Superior temporal gyrus (tissue), 1 donor: ENCODE measurements around the gene ADAMTS12.
"Not testable (repeated sequence)": the region's sequence is repeated elsewhere in the genome, so short reads cannot be mapped to it uniquely, and the experiment has no call there.

Source experiments
- DNase-seq: peaks from one replicate; pipeline ENCODE4 v3.0.0-alpha.2; 2016; ENCODE audit errors: extremely low spot score

Gene ADAMTS12

GRCh38 chr5:33891788-33892619 is at the start of gene ADAMTS12:
TSS of gene ADAMTS12 (minus strand) at chr5:33891990. CDS start at chr5:33891856, 134 bp downstream.
- no peak for DNase-seq

- no peak for DNase-seq
Measured at GRCh38 chr5:33941090-33941489, 49.3 kb upstream of the ADAMTS12 start.

- DNase-seq = peak; percentile 13
Measured at GRCh38 chr5:33939556-33940262, 47.9 kb upstream of the ADAMTS12 start.

- no peak for DNase-seq
Measured at GRCh38 chr5:33938881-33939280, 47.1 kb upstream of the ADAMTS12 start.

- DNase-seq = no peak
Measured at GRCh38 chr5:33938507-33938796, 46.7 kb upstream of the ADAMTS12 start.

GRCh38 chr5:33937707-33938506 is 46.1 kb upstream of the ADAMTS12 start:
- no peak for DNase-seq

- no peak for DNase-seq
Measured at GRCh38 chr5:33937017-33937706, 45.4 kb upstream of the ADAMTS12 start.

GRCh38 chr5:33936381-33937016 is 44.7 kb upstream of the ADAMTS12 start, which contains the start of gene RXFP3:
TSS of gene RXFP3 (plus strand) at chr5:33936386. CDS start at chr5:33936741, 355 bp downstream.
- DNase-seq = no peak

GRCh38 chr5:33936004-33936380 is 44.2 kb upstream of the ADAMTS12 start:
- no peak for DNase-seq

GRCh38 chr5:33934176-33934575 is 42.4 kb upstream of the ADAMTS12 start:
- DNase-seq = no peak

- DNase-seq = no peak
Measured at GRCh38 chr5:33933723-33934169, 42.0 kb upstream of the ADAMTS12 start.

- no peak for DNase-seq
Measured at GRCh38 chr5:33931136-33931535, 39.3 kb upstream of the ADAMTS12 start.

GRCh38 chr5:33929925-33930690 is 38.3 kb upstream of the ADAMTS12 start:
- no peak for DNase-seq

- no peak for DNase-seq
Measured at GRCh38 chr5:33928283-33928682, 36.5 kb upstream of the ADAMTS12 start.

GRCh38 chr5:33927685-33928084 is 35.9 kb upstream of the ADAMTS12 start:
- no peak for DNase-seq

GRCh38 chr5:33925278-33925677 is 33.5 kb upstream of the ADAMTS12 start:
- DNase-seq = no peak

- DNase-seq = no peak
Measured at GRCh38 chr5:33921002-33921401, 29.2 kb upstream of the ADAMTS12 start.

GRCh38 chr5:33914844-33915243 is 23.1 kb upstream of the ADAMTS12 start:
- DNase-seq = not testable (repeated sequence)

GRCh38 chr5:33906248-33906647 is 14.5 kb upstream of the ADAMTS12 start:
- not testable (repeated sequence) for DNase-seq

GRCh38 chr5:33905381-33905780 is 13.6 kb upstream of the ADAMTS12 start:
- no peak for DNase-seq
